Activated CD4-positive, alpha-beta T cell treated with anti-CD3 and anti-CD28 coated beads, Interleukin-2, amount 50 U/mL, for 1 hour (primary cell): ENCODE measurements around the gene PGAP3.
A peak's percentile ranks its signal among the peaks of the same experiment; 100 is the strongest.

Experiments
- DNase-seq: peaks from one replicate; pipeline ENCODE4 v3.0.0-alpha.2; 2020

Gene PGAP3

GRCh38 chr17:39659279-39660010, 28.4 kb downstream of the PGAP3 start:
- DNase-seq: no peak

DNA sequence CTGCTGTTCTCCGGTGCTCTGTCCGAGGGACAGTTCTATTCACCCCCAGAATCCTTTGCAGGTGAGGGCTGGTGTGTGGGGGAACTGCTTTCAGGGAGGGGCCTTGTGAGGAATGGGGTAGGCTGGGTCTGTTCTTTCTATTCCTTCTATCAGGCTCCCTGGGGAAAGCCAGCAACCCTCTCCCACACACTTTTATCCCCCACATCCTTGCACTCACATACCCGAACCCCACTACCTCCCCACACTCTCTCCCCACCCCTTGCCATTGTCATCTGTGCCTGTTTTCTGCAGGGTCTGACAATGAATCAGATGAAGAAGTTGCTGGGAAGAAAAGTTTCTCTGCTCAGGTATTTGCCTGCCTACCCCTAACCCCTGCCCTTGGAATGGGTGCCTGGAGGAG, 29.1 kb downstream of the PGAP3 start:
- DNase-seq: no peak

DNA sequence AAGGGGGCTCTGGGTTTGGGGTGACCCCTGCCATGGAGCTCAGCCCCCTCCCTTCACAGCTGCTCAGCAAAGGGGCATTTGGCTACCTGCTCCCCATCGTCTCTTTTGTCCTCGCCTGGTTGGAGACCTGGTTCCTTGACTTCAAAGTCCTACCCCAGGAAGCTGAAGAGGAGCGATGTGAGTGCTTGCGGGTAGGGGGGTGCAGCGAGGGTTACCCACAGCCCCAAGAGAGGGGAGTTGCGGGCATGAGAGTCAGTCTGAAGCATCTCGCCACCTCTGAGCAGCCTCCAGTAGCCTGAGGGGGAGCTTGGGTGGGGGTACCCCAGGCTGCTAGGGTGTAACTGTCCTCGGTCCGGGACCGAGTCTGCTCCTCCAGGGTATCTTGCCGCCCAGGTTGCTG, 29.5 kb downstream of the PGAP3 start:
- no peak for DNase-seq

DNA sequence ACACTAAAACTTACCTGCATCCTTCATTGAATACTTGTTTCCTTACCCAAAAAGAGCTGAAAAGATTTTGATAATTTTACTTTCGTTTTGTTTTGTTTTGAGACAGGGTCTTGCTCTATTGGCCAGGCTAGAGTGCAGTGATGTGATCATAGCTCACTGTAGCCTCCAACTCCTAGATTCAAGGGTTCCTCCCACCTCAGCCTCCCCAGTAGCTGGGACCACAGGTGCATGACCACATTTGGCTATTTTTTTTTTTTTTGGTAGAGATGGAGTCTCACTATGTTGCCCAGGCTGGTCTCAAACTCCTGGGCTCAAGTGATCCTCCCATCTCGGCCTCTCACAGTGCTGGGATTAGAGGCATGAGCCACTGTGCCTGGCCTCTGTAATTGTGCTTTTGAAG, 32.8 kb downstream of the PGAP3 start:
- DNase-seq: no peak

- DNase-seq: peak; percentile 82
These were observed 34.1 kb downstream of the PGAP3 start for GRCh38 chr17:39653662-39654331.

DNA sequence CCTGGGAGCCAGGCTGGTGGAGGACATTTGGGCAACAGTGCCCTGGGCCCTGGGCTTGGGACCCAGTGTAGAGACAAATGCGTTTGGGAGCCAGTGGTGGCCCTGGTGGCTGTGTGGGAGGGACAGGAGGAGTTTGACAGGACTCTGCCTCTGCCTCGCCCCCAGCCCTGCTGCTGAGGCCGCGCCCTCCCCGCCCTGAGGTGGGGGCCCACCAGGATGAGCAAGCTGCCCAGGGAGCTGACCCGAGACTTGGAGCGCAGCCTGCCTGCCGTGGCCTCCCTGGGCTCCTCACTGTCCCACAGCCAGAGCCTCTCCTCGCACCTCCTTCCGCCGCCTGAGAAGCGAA, 34.6 kb downstream of the PGAP3 start:
- no peak for DNase-seq

GRCh38 chr17:39652587-39653315, 35.1 kb downstream of the PGAP3 start:
- no peak for DNase-seq

- DNase-seq: no peak
These were observed 35.8 kb downstream of the PGAP3 start for GRCh38 chr17:39651923-39652586.

DNA sequence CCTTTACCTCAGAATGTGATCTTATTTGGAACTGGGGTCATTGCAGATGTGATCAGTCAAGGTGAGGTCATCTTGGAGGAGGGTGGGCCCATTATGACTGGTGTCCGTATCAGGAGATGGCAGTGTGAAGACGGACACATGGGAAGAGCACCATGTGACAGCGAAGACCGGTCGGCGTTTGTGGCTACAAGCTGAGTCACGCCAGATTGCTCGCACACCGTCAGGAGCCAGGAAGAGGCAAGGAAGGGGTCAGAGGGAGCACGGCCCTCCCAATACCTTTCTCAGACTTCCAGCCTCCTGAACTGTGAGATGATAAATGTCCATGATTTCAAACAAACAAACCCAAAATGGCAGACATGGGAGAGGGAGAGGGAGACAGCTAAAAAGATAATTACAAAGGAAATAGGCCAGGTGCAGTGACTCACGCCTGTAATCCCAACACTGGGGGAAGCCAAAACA, 37.7 kb downstream of the PGAP3 start:
- DNase-seq: no peak

DNA sequence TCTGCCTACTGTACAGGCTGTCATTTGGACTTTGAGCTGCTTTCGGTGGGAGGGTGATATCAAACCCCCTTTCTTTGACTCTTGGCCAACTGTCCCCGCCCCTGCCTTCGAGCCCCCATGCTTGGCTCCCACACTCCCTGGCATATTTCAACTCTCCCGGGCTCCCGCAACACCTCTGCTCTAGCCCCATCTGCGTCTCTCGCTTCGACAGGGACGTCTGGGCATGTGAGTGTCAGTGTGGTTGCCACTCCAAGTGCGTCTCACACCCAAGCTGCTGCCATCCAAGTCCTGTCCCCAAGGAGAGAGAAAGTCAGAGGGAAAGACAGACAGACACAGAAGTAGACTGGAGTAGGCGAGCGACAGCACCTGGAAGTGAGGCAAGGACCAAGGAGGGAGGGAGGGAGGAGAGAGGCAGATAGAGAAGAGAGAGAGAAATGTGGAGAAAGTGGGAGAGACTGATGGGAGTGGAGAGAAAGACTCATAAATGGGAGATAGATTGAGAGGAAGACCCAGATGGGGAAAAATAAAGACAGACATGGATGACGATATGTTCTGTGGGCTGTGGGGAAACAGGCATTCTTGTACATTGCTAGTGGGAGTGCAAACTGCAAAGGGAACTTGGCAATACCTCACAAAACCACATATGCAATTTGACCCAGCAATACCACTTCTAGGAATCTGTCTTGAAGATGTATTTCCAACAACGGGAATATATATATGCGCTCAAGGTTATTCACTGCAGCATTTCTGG, 39.1 kb downstream of the PGAP3 start:
- no peak for DNase-seq

DNA sequence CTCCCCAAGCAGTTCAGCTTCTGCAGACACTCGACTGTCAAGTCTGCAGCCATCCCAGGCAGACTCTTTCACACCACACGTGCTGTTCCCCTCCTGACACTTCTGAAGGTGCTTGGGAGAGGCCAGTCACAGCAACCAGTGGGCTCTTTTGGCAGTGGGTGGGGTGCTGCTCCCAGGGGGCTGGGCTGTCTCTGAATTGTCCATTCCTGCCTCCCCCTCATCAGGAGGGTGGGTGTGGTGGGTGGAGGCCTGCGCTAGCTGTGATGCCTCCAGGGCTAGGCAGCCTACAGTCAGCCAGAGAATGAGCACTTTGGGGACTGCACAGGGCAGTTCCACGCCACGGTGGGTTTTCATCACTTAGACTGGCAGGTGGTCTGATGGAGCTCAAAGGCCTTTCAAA, 40.6 kb downstream of the PGAP3 start:
- no peak for DNase-seq

- no peak for DNase-seq
These were observed 44.6 kb downstream of the PGAP3 start for GRCh38 chr17:39643271-39643670.

DNA sequence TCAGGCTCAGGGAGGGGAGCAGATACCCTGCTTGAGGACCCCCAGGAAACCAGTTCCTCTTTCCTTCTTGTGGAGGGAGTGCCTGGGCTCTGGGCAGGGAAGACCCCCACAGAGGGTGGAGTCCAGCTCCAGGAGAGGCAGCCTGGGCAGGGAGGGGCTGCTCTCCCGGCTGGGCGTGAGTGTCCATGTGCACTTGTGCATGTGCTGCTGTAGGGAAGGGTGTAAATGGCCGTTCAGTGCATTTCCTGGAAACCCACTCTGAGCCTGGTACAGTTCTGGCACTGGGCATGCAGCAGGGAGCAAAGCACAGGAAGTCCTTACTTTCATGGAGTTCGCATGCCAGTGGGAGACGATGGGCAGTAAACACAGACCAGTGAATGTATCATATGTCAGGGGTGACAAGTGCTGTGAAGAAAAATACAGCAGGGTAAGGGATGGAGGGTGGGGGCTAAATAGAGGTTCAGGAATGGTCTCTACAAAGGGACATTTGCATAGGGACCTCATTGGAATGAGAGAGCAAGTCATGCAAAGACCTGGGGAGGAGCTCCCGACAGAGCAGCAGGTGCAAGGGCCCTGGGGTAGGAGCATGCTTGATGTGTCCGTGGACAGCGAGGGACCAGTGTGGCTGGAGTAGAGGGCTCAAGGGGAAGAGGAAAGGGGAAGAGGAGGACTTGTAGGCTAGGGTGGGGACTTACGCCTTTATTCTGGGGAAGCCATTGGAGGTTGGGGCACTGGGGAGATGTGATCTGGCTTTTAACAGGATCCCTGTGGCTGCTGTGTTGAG, 45.4 kb downstream of the PGAP3 start:
- DNase-seq: no peak

GRCh38 chr17:39641883-39642282, 46.0 kb downstream of the PGAP3 start:
- DNase-seq: no peak

DNA sequence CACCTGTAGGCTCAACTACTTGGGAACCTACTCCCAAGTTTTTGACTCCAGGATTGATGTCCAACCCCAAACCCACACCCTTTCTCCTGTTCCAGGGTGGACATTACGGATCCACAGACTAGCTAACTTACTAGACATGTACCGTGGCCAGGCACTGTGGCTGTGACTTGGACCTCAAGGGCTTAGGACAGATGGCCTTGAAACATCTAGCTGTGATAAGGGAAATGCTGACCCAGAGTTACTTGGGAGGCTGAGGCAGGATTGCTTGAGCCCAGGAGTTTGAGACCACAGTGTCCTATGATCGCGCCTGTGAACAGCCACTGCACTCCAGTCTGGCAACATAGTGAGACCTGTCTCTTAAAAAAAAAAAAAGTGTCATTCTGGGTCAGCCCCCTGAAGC, 46.8 kb downstream of the PGAP3 start:
- no peak for DNase-seq

DNA sequence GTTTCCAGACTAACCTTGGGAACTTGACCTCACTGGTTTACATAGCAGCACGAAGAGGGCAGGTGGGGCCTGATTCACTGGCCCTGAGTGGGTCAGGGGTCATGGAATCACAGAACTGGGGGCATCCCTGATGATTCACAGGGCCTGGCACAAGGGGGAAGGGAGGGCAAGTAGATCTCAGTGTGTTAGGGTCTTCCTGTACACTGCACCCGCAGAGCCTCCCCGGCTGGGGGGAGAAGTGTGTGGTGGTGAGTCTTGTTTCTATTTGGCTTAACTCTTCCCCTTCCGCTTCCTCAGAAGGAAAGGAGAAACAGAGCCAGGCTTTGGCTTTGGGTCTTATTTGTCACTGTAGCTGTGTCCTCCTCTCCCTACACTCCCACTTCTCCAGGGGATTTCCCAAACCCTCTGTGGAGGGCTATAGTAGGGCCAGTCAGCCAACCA, 47.2 kb downstream of the PGAP3 start:
- no peak for DNase-seq

DNA sequence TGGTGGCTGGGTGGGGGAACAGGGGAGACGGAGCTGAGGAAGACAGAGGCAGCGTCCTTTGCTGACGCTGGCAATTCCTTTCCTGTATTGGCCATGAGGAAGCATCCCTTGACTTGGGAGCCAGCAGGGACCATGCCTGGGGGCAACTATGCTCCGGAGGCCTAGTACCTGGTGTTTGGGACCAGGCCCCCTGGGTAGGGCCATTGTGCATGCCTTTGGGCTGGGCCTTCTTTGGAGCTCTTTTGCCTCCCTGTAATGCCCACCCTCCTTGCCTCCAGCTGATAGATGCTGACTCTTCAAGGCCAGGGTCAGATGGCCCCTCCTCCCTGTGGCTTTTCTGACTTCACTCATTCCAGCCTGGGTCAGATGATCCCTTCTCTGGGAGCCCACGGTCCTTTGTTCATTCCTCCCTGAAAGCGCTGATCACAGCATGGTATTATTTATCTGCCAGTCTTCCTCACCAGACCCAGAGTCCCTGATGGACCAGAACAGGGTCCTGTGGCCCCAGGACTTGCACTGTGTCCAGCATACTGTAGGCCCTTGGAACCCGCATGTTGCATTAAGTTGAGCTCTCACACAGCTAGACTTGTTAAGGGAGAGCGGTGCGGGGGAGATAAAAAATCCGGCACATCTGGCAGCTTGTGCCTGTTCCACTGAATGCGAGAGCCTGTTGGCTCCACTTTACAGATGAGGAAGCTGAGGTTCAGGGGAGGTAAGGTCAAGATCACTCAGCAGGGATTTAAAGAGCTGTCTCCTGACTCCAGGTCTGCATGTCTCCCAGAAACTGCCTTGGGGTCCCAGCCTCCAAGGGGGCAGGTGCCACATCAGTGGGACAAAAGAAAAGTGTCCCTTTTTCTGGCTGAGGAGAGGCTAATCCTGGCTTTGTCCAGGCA, 48.0 kb downstream of the PGAP3 start:
- DNase-seq: no peak

GRCh38 chr17:39639043-39639442, 48.8 kb downstream of the PGAP3 start:
- no peak for DNase-seq

GRCh38 chr17:39638317-39638716, 49.5 kb downstream of the PGAP3 start:
- no peak for DNase-seq

DNA sequence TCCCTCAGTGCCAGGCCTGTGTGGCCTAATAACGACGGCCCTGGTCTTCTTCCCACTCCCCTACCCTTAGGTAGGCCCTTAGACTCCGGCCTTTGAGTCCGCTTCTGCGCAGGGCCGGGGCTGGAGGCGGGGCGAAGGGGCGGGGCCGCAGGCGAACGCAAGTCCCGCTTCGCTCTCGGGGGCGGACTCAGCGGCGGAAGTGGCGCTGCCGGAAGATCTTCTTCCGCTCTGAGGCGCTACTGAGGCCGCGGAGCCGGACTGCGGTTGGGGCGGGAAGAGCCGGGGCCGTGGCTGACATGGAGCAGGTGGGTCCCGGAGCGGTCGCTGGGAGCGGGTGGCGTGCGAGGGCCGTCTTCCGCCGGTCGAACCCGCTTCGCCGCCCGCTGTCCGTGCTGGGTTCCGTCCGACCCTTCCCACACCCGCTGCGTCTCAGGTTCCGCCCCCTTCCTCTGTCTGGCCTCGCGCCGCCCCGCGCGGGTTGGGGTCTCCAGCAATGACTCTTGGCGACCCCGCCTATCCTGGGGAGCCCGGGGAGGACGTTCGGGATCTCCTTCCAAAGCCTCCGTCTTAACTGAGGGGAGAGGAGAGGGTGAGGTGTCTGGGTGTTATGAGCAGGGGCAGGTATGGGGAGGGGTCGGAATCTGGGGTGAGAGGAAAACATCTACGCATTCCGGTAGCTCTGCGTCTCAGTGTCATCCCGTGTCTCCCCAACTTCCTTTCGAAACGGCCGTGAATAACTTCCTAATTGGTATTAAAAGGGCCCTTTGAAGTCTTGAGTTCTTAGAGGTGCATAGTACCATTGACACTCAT, 50.7 kb downstream of the PGAP3 start, which contains the start of gene STARD3:
TSS of gene STARD3 (plus strand) at position 218 of the 810 bp plus-strand sequence. CDS start 16,388 bp downstream, outside the sequence.
- DNase-seq: peak; percentile 89
